HepG2 (cell line): ENCODE results near the gene RERG. TPM values are rescaled to one million over a fixed set of nuclear protein-coding genes. Genes with fewer than 3 reads are reported as not detected.
A peak's percentile ranks its signal among the peaks of the same experiment; 100 is the strongest.

Experiments
- ATAC-seq: fragments of 200-7000 bp; cut with Tn5 transposase; 3 replicates; pipeline ENCODE4 v1.9.1; 2020; ENCODE audit warnings: mild to moderate bottlenecking, moderate library complexity
- BruUV-seq: library from RNA; stranded (reverse); fragments of 400-500 nt; replicated peaks from 2 replicates; lab custom pipeline; 2021; lab: Mats Ljungman, UMichigan
- CTCF ChIA-PET: fragments of 300-600 bp; formaldehyde crosslinking; extraction: SDS; loops from one replicate; lab custom pipeline; 2021; ENCODE audit warnings: low total read pairs, inconsistent platforms, low intra/inter-chr PET ratio; lab: Yijun Ruan, JAX
- POLR2A ChIA-PET: fragments of 350-600 bp; sonication (Branson Sonifier 250); formaldehyde crosslinking; loops from one replicate; lab custom pipeline; 2020; ENCODE audit warnings: antibody characterized with exemption, inconsistent platforms; lab: Yijun Ruan, JAX
- DNase-seq: peaks from one replicate; pipeline ENCODE4 v3.0.0-alpha.2; 2015; ENCODE audit warnings: low spot score
- FAIRE-seq: peaks from 3 replicates; lab custom pipeline; 2011; peaks lifted over from hg19 to GRCh38; lab: Jason Lieb, UNC
- H2AFZ ChIP-seq: one replicate; pipeline ENCODE4 v1.6.1; 2011; ENCODE audit warnings: low read length, inconsistent platforms
- H3K27ac ChIP-seq: fragments of 300-600 bp; 3 replicates; pipeline ENCODE4 v1.8.0; 2011; ENCODE audit warnings: mixed run types, mild to moderate bottlenecking, mixed read lengths, low read length, inconsistent platforms; ENCODE audit not compliant: insufficient read depth; ENCODE audit errors: extremely low read length
- H3K27me3 ChIP-seq, 2 experiments: fragments of 200-600 bp in 1 of 2; 2 replicates in 1 of 2; 3 replicates in 1 of 2; pipeline versions ENCODE4 v1.6.0 to v1.8.0; 2011; ENCODE audit warnings: low read length in 2 of 2, mild to moderate bottlenecking in 2 of 2, moderate library complexity in 2 of 2, inconsistent platforms in 1 of 2; ENCODE audit not compliant: insufficient read depth in 2 of 2, control insufficient read depth in 1 of 2
- H3K36me3 ChIP-seq, 2 experiments: fragments of 200-600 bp in 1 of 2; replicated peaks in 1 of 2; 2 replicates in 1 of 2; 3 replicates in 1 of 2; pipeline versions ENCODE4 v1.5.1 to v1.8.0; 2011; ENCODE audit warnings: low read length in 2 of 2, inconsistent platforms in 1 of 2; ENCODE audit not compliant: insufficient read depth in 2 of 2, control insufficient read depth in 1 of 2
- H3K4me1 ChIP-seq: 2 replicates; pipeline ENCODE4 v1.5.1; 2012; ENCODE audit warnings: low read length, inconsistent platforms; ENCODE audit not compliant: insufficient read depth
- H3K4me2 ChIP-seq: 2 replicates; pipeline ENCODE4 v1.6.0; 2011; ENCODE audit warnings: low read depth, low read length, inconsistent platforms
- H3K4me3 ChIP-seq, 3 experiments: fragments of 200-600 bp in 1 of 3; sonication (generic), shearing (Covaris generic) in 1 of 3; replicated peaks in 1 of 3; 2 replicates each; pipeline ENCODE4 v1.5.1; 2011 to 2016; ENCODE audit warnings: low read length in 3 of 3, inconsistent platforms in 2 of 3, low read depth in 2 of 3, mild to moderate bottlenecking in 2 of 3, control low read depth in 1 of 3, mixed read lengths in 1 of 3; ENCODE audit not compliant: insufficient read depth in 1 of 3
- H3K79me2 ChIP-seq: one replicate; pipeline ENCODE4 v1.6.1; 2011; ENCODE audit warnings: low read length, inconsistent platforms; ENCODE audit not compliant: insufficient read depth
- H3K9ac ChIP-seq: 2 replicates; pipeline ENCODE4 v1.6.0; 2011; ENCODE audit warnings: mild to moderate bottlenecking, low read depth, low read length, inconsistent platforms; ENCODE audit not compliant: insufficient read depth
- H3K9me3 ChIP-seq: 2 replicates; pipeline ENCODE4 v1.5.1; 2012; ENCODE audit warnings: mild to moderate bottlenecking, low read length
- H4K20me1 ChIP-seq: 2 replicates; pipeline ENCODE4 v1.6.0; 2011; ENCODE audit warnings: inconsistent platforms, mild to moderate bottlenecking, low read length, moderate library complexity; ENCODE audit not compliant: insufficient read depth
- GLMP ChIP-seq: sonication (generic); formaldehyde crosslinking; IDR thresholded peaks from 2 replicates; pipeline ENCODE4 v1.9.0; 2021; ENCODE audit warnings: missing genetic modification reagents, mild to moderate bottlenecking, borderline replicate concordance
- MIER2 ChIP-seq: IDR thresholded peaks from 2 replicates; pipeline ENCODE4 v1.6.1; 2016; ENCODE audit warnings: missing biosample characterization, missing genetic modification reagents
- NFIB ChIP-seq: sonication (generic); formaldehyde crosslinking; IDR thresholded peaks from 2 replicates; pipeline ENCODE4 v1.9.0; 2021; ENCODE audit warnings: missing genetic modification reagents, mild to moderate bottlenecking, borderline replicate concordance
- NFYB ChIP-seq: sonication (generic); formaldehyde crosslinking; IDR thresholded peaks from 2 replicates; pipeline ENCODE4 v1.4.0; 2020; ENCODE audit warnings: missing genetic modification reagents
- STAT5B ChIP-seq: sonication (generic); formaldehyde crosslinking; IDR thresholded peaks from 2 replicates; pipeline ENCODE4 v1.4.0; 2020; ENCODE audit warnings: missing genetic modification reagents
- ZBTB33 ChIP-seq: sonication (generic); formaldehyde crosslinking; IDR thresholded peaks from 2 replicates; pipeline ENCODE4 v1.4.0; 2020; ENCODE audit warnings: missing genetic modification reagents
- ZNF17 ChIP-seq: sonication (generic); formaldehyde crosslinking; IDR thresholded peaks from 2 replicates; pipeline ENCODE4 v1.5.0; 2020; ENCODE audit warnings: mild to moderate bottlenecking, missing genetic modification reagents
- ZNF83 ChIP-seq: sonication (generic); formaldehyde crosslinking; IDR thresholded peaks from 2 replicates; pipeline ENCODE4 v1.4.0; 2020; ENCODE audit warnings: missing genetic modification reagents, mild to moderate bottlenecking, borderline replicate concordance
- ZNF891 ChIP-seq: sonication (generic); formaldehyde crosslinking; IDR thresholded peaks from 2 replicates; pipeline ENCODE4 v1.5.0; 2020; ENCODE audit warnings: mild to moderate bottlenecking, missing genetic modification reagents
- ZSCAN30 ChIP-seq: sonication (generic); formaldehyde crosslinking; IDR thresholded peaks from 2 replicates; pipeline ENCODE4 v1.5.0; 2020; ENCODE audit warnings: mild to moderate bottlenecking, missing genetic modification reagents
- whole genome bisulfite sequencing: methylation state at CpG from one replicate; pipeline ENCODE4 v1.1.6; 2017; ENCODE audit warnings: low lambda C conversion rate; 5-methylcytosine and 5-hydroxymethylcytosine counted together
- in situ Hi-C: cut with HindIII; loops from 2 replicates; pipeline ENCODE4 v1.10.0; 2017; ENCODE audit warnings: low pct_unique_long_range_greater_than_20kb; ENCODE audit not compliant: extremely low pct_ligation_motif_present
- intact Hi-C: fragments of 100-400 bp; cut with micrococcal nuclease; formaldehyde crosslinking; loops from one replicate; pipeline ENCODE4 v1.10.0; 2022; ENCODE audit not compliant: unreplicated experiment
- polyA plus RNA-seq, 8 experiments: library from polyadenylated mRNA; depleted of rRNA in 3 of 8; stranded (reverse) in 7 of 8; unstranded in 1 of 8; fragments of >200 nt; fragmentation: Illumina TruSeq in 4 of 8; extraction: Trizol in 4 of 8; gene quantifications; 2 replicates each; pipeline versions ENCODE4 v1.2.1 to v1.2.3, GENCODE V29; 2011 to 2016; ENCODE audit warnings: low read depth in 4 of 8, missing spikeins in 1 of 8, mixed read lengths in 1 of 8; ENCODE audit not compliant: insufficient read depth in 1 of 8
- total RNA-seq, 5 experiments: library from RNA; depleted of rRNA; stranded (reverse); fragments of >200 nt; fragmentation: Illumina TruSeq; extraction: Trizol; gene quantifications; 2 replicates each; pipeline ENCODE4 v1.2.3, GENCODE V29; 2016; ENCODE audit warnings: low read depth in 1 of 5
- TF ChIP-seq, protein P1 (sequence below): fragments of 450-650 bp; IDR thresholded peaks from 2 replicates; pipeline ENCODE4 v1.6.1; 2017; ENCODE audit warnings: mild to moderate bottlenecking

Gene RERG
- total and polyA plus RNA-seq, 2 of the 13 experiments (the other 11 are each of a cell fraction or from before 2014, with no cell fraction given) = not detected

GRCh38 chr12:15220915-15221885 lies at the start of gene RERG (continued):
- 0 out of 2 replicates have a peak, but pooled peaks have one; percentile 37 for TF ChIP-seq ZNF83 (CRISPR knock-in tag)

- FAIRE-seq = no peak
- CTCF ChIA-PET = no interaction called here
These were observed 49.4 kb upstream of the RERG start for GRCh38 chr12:15270591-15270990.

More at GRCh38 chr12:15270591-15270990, 49.4 kb upstream of the RERG start:
- Histone ChIP-seq H3K36me3 (no peaks in the 10 kb centered on the region), H4K20me1 (no peaks in the 10 kb centered on the region), H3K79me2 (no peaks in the 10 kb centered on the region), H3K27me3 (no peaks in the 10 kb centered on the region; a peak in 1 of 5 replicates), H3K27ac (no peak overlapping the region), H2AFZ (no peak overlapping the region), H3K4me3 (no peak overlapping the region), H3K9me3 (no peaks in the 10 kb centered on the region), H3K9ac (no peak overlapping the region), H3K4me2 (no peak overlapping the region), H3K4me1 (no peaks in the 10 kb centered on the region)
- ATAC-seq (no peak), DNase-seq (no peak)
- WGBS = 4% methylated on average over 4 of the region's 4 CpGs
- POLR2A ChIA-PET = no interaction called here
- no peak for TF ChIP-seq NFYB
- TF ChIP-seq GLMP = no peak
- no peak for TF ChIP-seq NFIB
- TF ChIP-seq MIER2 = no peak
- TF ChIP-seq STAT5B (CRISPR knock-in tag) = no peak
- no peak for TF ChIP-seq ZSCAN30 (CRISPR knock-in tag)
- TF ChIP-seq ZNF17 = no peak
- no peak for TF ChIP-seq ZBTB33 (CRISPR knock-in tag)
- TF ChIP-seq ZNF891 (CRISPR knock-in tag) = no peak
- TF ChIP-seq, protein P1, sequence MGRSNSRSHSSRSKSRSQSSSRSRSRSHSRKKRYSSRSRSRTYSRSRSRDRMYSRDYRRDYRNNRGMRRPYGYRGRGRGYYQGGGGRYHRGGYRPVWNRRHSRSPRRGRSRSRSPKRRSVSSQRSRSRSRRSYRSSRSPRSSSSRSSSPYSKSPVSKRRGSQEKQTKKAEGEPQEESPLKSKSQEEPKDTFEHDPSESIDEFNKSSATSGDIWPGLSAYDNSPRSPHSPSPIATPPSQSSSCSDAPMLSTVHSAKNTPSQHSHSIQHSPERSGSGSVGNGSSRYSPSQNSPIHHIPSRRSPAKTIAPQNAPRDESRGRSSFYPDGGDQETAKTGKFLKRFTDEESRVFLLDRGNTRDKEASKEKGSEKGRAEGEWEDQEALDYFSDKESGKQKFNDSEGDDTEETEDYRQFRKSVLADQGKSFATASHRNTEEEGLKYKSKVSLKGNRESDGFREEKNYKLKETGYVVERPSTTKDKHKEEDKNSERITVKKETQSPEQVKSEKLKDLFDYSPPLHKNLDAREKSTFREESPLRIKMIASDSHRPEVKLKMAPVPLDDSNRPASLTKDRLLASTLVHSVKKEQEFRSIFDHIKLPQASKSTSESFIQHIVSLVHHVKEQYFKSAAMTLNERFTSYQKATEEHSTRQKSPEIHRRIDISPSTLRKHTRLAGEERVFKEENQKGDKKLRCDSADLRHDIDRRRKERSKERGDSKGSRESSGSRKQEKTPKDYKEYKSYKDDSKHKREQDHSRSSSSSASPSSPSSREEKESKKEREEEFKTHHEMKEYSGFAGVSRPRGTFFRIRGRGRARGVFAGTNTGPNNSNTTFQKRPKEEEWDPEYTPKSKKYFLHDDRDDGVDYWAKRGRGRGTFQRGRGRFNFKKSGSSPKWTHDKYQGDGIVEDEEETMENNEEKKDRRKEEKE = no peak
- in situ Hi-C loops = loop anchor here (10.0 kb wide), 1 partner anchor 584 kb away; no protein-coding TSS in a partner anchor
- no TSS peak for BruUV-seq
- intact Hi-C loops = no loop called here
